Panc1 (cell line): ENCODE results near the gene RPL41. TPM values are rescaled to one million over a fixed set of nuclear protein-coding genes. Genes with fewer than 3 reads are reported as not detected.
A peak's percentile ranks its signal among the peaks of the same experiment; 100 is the strongest.

Source experiments
- ATAC-seq: fragments of 200-7000 bp; cut with Tn5 transposase; 2 replicates; pipeline ENCODE4 v1.9.1; 2020; ENCODE audit warnings: mild to moderate bottlenecking, moderate library complexity
- BruUV-seq: library from RNA; stranded (reverse); fragments of 400-500 nt; replicated peaks from 2 replicates; lab custom pipeline; 2021; lab: Mats Ljungman, UMichigan
- CTCF ChIA-PET: fragments of 300-600 bp; sonication (Branson Sonifier 250); formaldehyde crosslinking; loops from one replicate; lab custom pipeline; 2022; ENCODE audit warnings: antibody characterized with exemption; lab: Charles Lee
- POLR2A ChIA-PET: fragments of 300-600 bp; sonication (Branson Sonifier 250); formaldehyde crosslinking; loops from one replicate; lab custom pipeline; 2022; ENCODE audit warnings: antibody characterized with exemption; lab: Charles Lee
- DNase-seq: peaks from one replicate; pipeline ENCODE4 v3.0.0-alpha.2; 2010; ENCODE audit warnings: low read depth, low spot score
- H3K27ac ChIP-seq: 2 replicates; pipeline ENCODE4 v1.5.1; 2011; ENCODE audit warnings: mild to moderate bottlenecking, low read length, inconsistent platforms
- H3K27me3 ChIP-seq: fragments of 200-500 bp; sonication (Bioruptor generic); 2 replicates; pipeline ENCODE4 v1.6.0; 2014; ENCODE audit warnings: low read length, inconsistent platforms; ENCODE audit not compliant: control insufficient read depth, insufficient read depth
- H3K36me3 ChIP-seq: fragments of 200-500 bp; sonication (Bioruptor generic); 2 replicates; pipeline ENCODE4 v1.5.1; 2014; ENCODE audit warnings: inconsistent platforms, mild to moderate bottlenecking, low read length, moderate library complexity; ENCODE audit not compliant: control insufficient read depth, insufficient read depth
- H3K4me1 ChIP-seq: 2 replicates; pipeline ENCODE4 v1.5.1; 2011; ENCODE audit warnings: inconsistent platforms, mild to moderate bottlenecking, low read length, moderate library complexity; ENCODE audit not compliant: control insufficient read depth, insufficient read depth
- H3K4me3 ChIP-seq, 2 experiments: 2 replicates each; pipeline ENCODE4 v1.5.1; 2011 to 2012; ENCODE audit warnings: low read depth in 2 of 2, low read length in 2 of 2, mild to moderate bottlenecking in 2 of 2, inconsistent platforms in 1 of 2, moderate library complexity in 1 of 2
- H3K9me3 ChIP-seq: fragments of 200-500 bp; sonication (Bioruptor generic); 2 replicates; pipeline ENCODE4 v1.5.1; 2014; ENCODE audit warnings: low read depth, mild to moderate bottlenecking, inconsistent platforms, low read length, moderate library complexity; ENCODE audit not compliant: control insufficient read depth, insufficient read depth
- CTCF ChIP-seq: fragments of 450-650 bp; IDR thresholded peaks from 2 replicates; pipeline ENCODE4 v1.5.1; 2017; ENCODE audit warnings: mild to moderate bottlenecking
- POLR2AphosphoS5 ChIP-seq: IDR thresholded peaks from 2 replicates; pipeline ENCODE4 v1.6.1; 2012; ENCODE audit warnings: mild to moderate bottlenecking, low read depth, low read length, moderate library complexity
- REST ChIP-seq, 2 experiments: IDR thresholded peaks; 2 replicates each; pipeline ENCODE4 v1.6.1; 2011 to 2012; ENCODE audit warnings: low read depth in 2 of 2, control low read depth in 1 of 2, low read length in 1 of 2, mild to moderate bottlenecking in 1 of 2, moderate library complexity in 1 of 2; ENCODE audit not compliant: insufficient read depth in 1 of 2
- SIN3A ChIP-seq: IDR thresholded peaks from 2 replicates; pipeline ENCODE4 v1.6.1; 2012; ENCODE audit warnings: low read depth, mild to moderate bottlenecking, low read length, moderate library complexity, borderline replicate concordance; ENCODE audit not compliant: insufficient read depth
- TCF7L2 ChIP-seq: IDR thresholded peaks from 2 replicates; pipeline ENCODE4 v1.6.1; 2011; ENCODE audit warnings: mild to moderate bottlenecking, low read depth, low read length, inconsistent platforms
- in situ Hi-C: cut with HindIII; loops from 2 replicates; pipeline ENCODE4 v1.10.0; 2016; ENCODE audit warnings: low sequenced_read_pairs, low pct_unique_long_range_greater_than_20kb
- intact Hi-C: fragments of 100-400 bp; cut with micrococcal nuclease; formaldehyde crosslinking; loops from one replicate; pipeline ENCODE4 v1.10.0; 2022; ENCODE audit not compliant: unreplicated experiment
- total RNA-seq: library from RNA; stranded (reverse); gene quantifications from one replicate; pipeline ENCODE4 v1.2.1, GENCODE V29; 2021; ENCODE audit not compliant: unreplicated experiment

The RPL41 gene
- total RNA-seq, 1 experiment from 2014 or later, result 2,264 TPM

- ChIA-PET CTCF (no interaction called here), POLR2A (no interaction called here)
- no peaks in the 10 kb centered on the region for H3K27me3 ChIP-seq
- in situ Hi-C loops, result no loop called here
- H3K27ac ChIP-seq, result peak overlapping the region; percentile 88
- intact Hi-C loops, result no loop called here
- DNase-seq, result no peak
- H3K4me3 ChIP-seq, result peak overlapping the region; percentile 74 to 78
- TF ChIP-seq TCF7L2, result no peak
- peak; percentile 46 for TF ChIP-seq POLR2AphosphoS5
- peaks cover 2% of the 10 kb centered on the region; the same call in 1 of the 2 replicates for H3K36me3 ChIP-seq
- peaks cover 20% of the 10 kb centered on the region for H3K4me1 ChIP-seq
- BruUV-seq, result no TSS peak
- ATAC-seq, result no peak
- no peaks in the 10 kb centered on the region for H3K9me3 ChIP-seq
Observed at GRCh38 chr12:56160193-56160763, 43.8 kb downstream of the RPL41 start.

GRCh38 chr12:56160894-56161689 is 44.7 kb downstream of the RPL41 start:
- POLR2A ChIA-PET, result no interaction called here
- TF ChIP-seq POLR2AphosphoS5, result no peak; the same call in 1 of the 2 replicates
- no peak for TF ChIP-seq CTCF
- no peak for TF ChIP-seq REST (IDR thresholded peaks at IDR 0.05; ENCODE audit: insufficient read depth in 1 of 2, low read depth in 2 of 2, low read length in 1 of 2)
- TF ChIP-seq TCF7L2, result no peak
- TF ChIP-seq SIN3A, result no peak
- Histone ChIP-seq H3K36me3 (peaks cover 2% of the 10 kb centered on the region; the same call in 1 of the 2 replicates), H3K27me3 (no peaks in the 10 kb centered on the region), H3K4me1 (peaks cover 20% of the 10 kb centered on the region), H3K9me3 (no peaks in the 10 kb centered on the region), H3K4me3 (peak overlapping the region; percentile 74 to 78; a peak in 3 of 4 replicates), H3K27ac (peak overlapping the region; percentile 35; the same call in 1 of the 2 replicates)
- in situ Hi-C loops, result no loop called here
- DNase-seq (no peak), ATAC-seq (no peak)
- intact Hi-C loops, result no loop called here
- CTCF ChIA-PET, result interaction anchor here (0.5 to 1.3 kb wide), 2 partner anchors 43 to 72 kb away, joined by 3 to 5 read pairs; partner anchors contain the start of gene ZC3H10
- no TSS peak for BruUV-seq
